Measurements from ENCODE around the gene CDH23.

CDH23 gene

GRCh38 chr10:71449026-71449425 is 52.3 kb downstream of the CDH23 start:
- TF ChIP-seq EZH2phosphoT487 (IDR thresholded peaks at IDR 0.05; ENCODE audit: borderline replicate concordance, low read length) (no peak), CTCF (IDR thresholded peaks at IDR 0.05; ENCODE audit: low read depth, low read length, poor library complexity, severe bottlenecking) (no peak)
- Histone ChIP-seq H3K27ac (ENCODE audit: low read depth, low read length) (no peak overlapping the region), H3K27me3 (ENCODE audit: control insufficient read depth, low read length) (no peaks in the 10 kb centered on the region), H3K79me2 (ENCODE audit: control insufficient read depth, low read length) (no peaks in the 10 kb centered on the region), H4K20me1 (ENCODE audit: control insufficient read depth, insufficient read depth, low read depth, low read length) (no peaks in the 10 kb centered on the region), H3K4me2 (ENCODE audit: low read length) (no peak overlapping the region), H3K36me3 (ENCODE audit: control insufficient read depth, low read length) (no peaks in the 10 kb centered on the region), H3F3A (ENCODE audit: control insufficient read depth, insufficient read depth) (no peaks in the 10 kb centered on the region), H3K4me3 (ENCODE audit: low read length) (no peak overlapping the region), H3K4me1 (ENCODE audit: control insufficient read depth, low read length) (no peaks in the 10 kb centered on the region), H3K9me3 (ENCODE audit: control insufficient read depth, insufficient read depth, low read length) (no peaks in the 10 kb centered on the region), H3K9me2 (replicated peaks; ENCODE audit: control insufficient read depth, low read length) (no peaks in the 10 kb centered on the region)

- no peak overlapping the region for H3K4me2 ChIP-seq (ENCODE audit: low read length)
- H3K4me3 ChIP-seq (ENCODE audit: low read length) = no peak overlapping the region
- no peaks in the 10 kb centered on the region for H3K9me2 ChIP-seq (replicated peaks; ENCODE audit: control insufficient read depth, low read length)
- no peaks in the 10 kb centered on the region for H3K4me1 ChIP-seq (ENCODE audit: control insufficient read depth, low read length)
- TF ChIP-seq CTCF (IDR thresholded peaks at IDR 0.05; ENCODE audit: low read depth, low read length, poor library complexity, severe bottlenecking) (no peak), EZH2phosphoT487 (IDR thresholded peaks at IDR 0.05; ENCODE audit: borderline replicate concordance, low read length) (no peak)
- H3K79me2 ChIP-seq (ENCODE audit: control insufficient read depth, low read length) = no peaks in the 10 kb centered on the region
- H3F3A ChIP-seq (ENCODE audit: control insufficient read depth, insufficient read depth) = no peaks in the 10 kb centered on the region
- no peak overlapping the region for H3K27ac ChIP-seq (ENCODE audit: low read depth, low read length)
- no peaks in the 10 kb centered on the region for H3K36me3 ChIP-seq (ENCODE audit: control insufficient read depth, low read length)
- no peaks in the 10 kb centered on the region for H3K9me3 ChIP-seq (ENCODE audit: control insufficient read depth, insufficient read depth, low read length)
- H3K27me3 ChIP-seq (ENCODE audit: control insufficient read depth, low read length) = no peaks in the 10 kb centered on the region; the same call in 1 of the 2 replicates
- no peaks in the 10 kb centered on the region for H4K20me1 ChIP-seq (ENCODE audit: control insufficient read depth, insufficient read depth, low read depth, low read length)
Measured at GRCh38 chr10:71451754-71452153, 55.0 kb downstream of the CDH23 start.

GRCh38 chr10:71453186-71453585 is 56.5 kb downstream of the CDH23 start:
- no peak overlapping the region for H3K4me3 ChIP-seq (ENCODE audit: low read length)
- TF ChIP-seq CTCF (IDR thresholded peaks at IDR 0.05; ENCODE audit: low read depth, low read length, poor library complexity, severe bottlenecking) = no peak
- TF ChIP-seq EZH2phosphoT487 (IDR thresholded peaks at IDR 0.05; ENCODE audit: borderline replicate concordance, low read length) = no peak
- H3K4me2 ChIP-seq (ENCODE audit: low read length) = no peak overlapping the region
- no peaks in the 10 kb centered on the region for H3K4me1 ChIP-seq (ENCODE audit: control insufficient read depth, low read length)
- no peaks in the 10 kb centered on the region for H3K36me3 ChIP-seq (ENCODE audit: control insufficient read depth, low read length)
- no peaks in the 10 kb centered on the region for H3K9me3 ChIP-seq (ENCODE audit: control insufficient read depth, insufficient read depth, low read length)
- H3F3A ChIP-seq (ENCODE audit: control insufficient read depth, insufficient read depth) = no peaks in the 10 kb centered on the region
- H4K20me1 ChIP-seq (ENCODE audit: control insufficient read depth, insufficient read depth, low read depth, low read length) = no peaks in the 10 kb centered on the region
- H3K27ac ChIP-seq (ENCODE audit: low read depth, low read length) = no peak overlapping the region
- peaks cover 3% of the 10 kb centered on the region for H3K27me3 ChIP-seq (ENCODE audit: control insufficient read depth, low read length)
- no peaks in the 10 kb centered on the region for H3K9me2 ChIP-seq (replicated peaks; ENCODE audit: control insufficient read depth, low read length)
- no peaks in the 10 kb centered on the region for H3K79me2 ChIP-seq (ENCODE audit: control insufficient read depth, low read length)

- Histone ChIP-seq H3K4me1 (ENCODE audit: control insufficient read depth, low read length) (no peaks in the 10 kb centered on the region), H3K27me3 (ENCODE audit: control insufficient read depth, low read length) (peaks cover 4% of the 10 kb centered on the region), H3F3A (ENCODE audit: control insufficient read depth, insufficient read depth) (no peaks in the 10 kb centered on the region), H3K27ac (ENCODE audit: low read depth, low read length) (no peak overlapping the region), H3K9me3 (ENCODE audit: control insufficient read depth, insufficient read depth, low read length) (no peaks in the 10 kb centered on the region), H3K36me3 (ENCODE audit: control insufficient read depth, low read length) (no peaks in the 10 kb centered on the region), H3K4me2 (ENCODE audit: low read length) (no peak overlapping the region), H4K20me1 (ENCODE audit: control insufficient read depth, insufficient read depth, low read depth, low read length) (no peaks in the 10 kb centered on the region), H3K79me2 (ENCODE audit: control insufficient read depth, low read length) (no peaks in the 10 kb centered on the region), H3K9me2 (replicated peaks; ENCODE audit: control insufficient read depth, low read length) (no peaks in the 10 kb centered on the region), H3K4me3 (ENCODE audit: low read length) (no peak overlapping the region)
- TF ChIP-seq EZH2phosphoT487 (IDR thresholded peaks at IDR 0.05; ENCODE audit: borderline replicate concordance, low read length) (no peak), CTCF (IDR thresholded peaks at IDR 0.05; ENCODE audit: low read depth, low read length, poor library complexity, severe bottlenecking) (no peak)
Measured at GRCh38 chr10:71454347-71454746, 57.6 kb downstream of the CDH23 start.
